Keratinocyte (primary cell): ENCODE results near the gene ERBB4.

Experiments
- CTCF ChIP-seq, 3 experiments: IDR thresholded peaks in 1 of 3; conservative IDR thresholded peaks in 1 of 3; optimal IDR thresholded peaks in 1 of 3; 2 replicates in 2 of 3; 3 replicates in 1 of 3; pipeline versions ENCODE3 to v1.5.1; 2011; ENCODE audit warnings: low read length in 3 of 3, mild to moderate bottlenecking in 3 of 3, moderate library complexity in 2 of 3, control low read depth in 1 of 3, inconsistent platforms in 1 of 3; ENCODE audit not compliant: insufficient read depth in 2 of 3; ENCODE audit errors: extremely low read depth in 1 of 3
- EZH2 ChIP-seq: IDR thresholded peaks from one replicate; pipeline ENCODE4 v1.6.1; 2012; ENCODE audit warnings: inconsistent platforms, mild to moderate bottlenecking, low read length, moderate library complexity

DNA sequence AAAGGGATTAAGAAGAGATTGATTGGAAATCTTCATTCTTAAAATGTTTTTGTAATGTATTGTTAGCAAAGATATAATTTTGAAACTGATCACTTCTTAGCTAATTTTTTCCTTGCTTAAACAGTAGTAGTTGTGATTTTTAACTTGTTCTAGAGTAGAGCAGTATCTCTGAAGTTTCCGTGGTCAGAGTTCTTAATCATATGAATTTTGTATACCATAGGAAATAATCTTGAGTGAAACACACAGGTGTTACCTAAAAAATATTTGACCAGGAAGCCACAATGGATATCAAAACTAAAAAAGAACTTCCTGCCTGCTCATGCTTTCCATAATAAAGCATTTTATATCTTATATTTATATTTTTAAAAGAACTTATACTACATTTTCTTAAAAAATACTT is 907.1 kb downstream of the ERBB4 start:
- TF ChIP-seq EZH2: no peak
- TF ChIP-seq CTCF (optimal IDR thresholded peaks at IDR 0.05 in 1 of 3, IDR thresholded peaks at IDR 0.05 in 1 of 3, conservative IDR thresholded peaks at IDR 0.05 in 1 of 3; ENCODE audit: extremely low read depth in 1 of 3, insufficient read depth in 2 of 3, low read length in 3 of 3): no peak
